ENCODE measurements around the gene NEAT1. TPM values are rescaled to one million over a fixed set of nuclear protein-coding genes. Genes with fewer than 3 reads are reported as not detected.

NEAT1 gene
- total RNA-seq, 1 donor from 2014 or later, result 229 TPM

DNA sequence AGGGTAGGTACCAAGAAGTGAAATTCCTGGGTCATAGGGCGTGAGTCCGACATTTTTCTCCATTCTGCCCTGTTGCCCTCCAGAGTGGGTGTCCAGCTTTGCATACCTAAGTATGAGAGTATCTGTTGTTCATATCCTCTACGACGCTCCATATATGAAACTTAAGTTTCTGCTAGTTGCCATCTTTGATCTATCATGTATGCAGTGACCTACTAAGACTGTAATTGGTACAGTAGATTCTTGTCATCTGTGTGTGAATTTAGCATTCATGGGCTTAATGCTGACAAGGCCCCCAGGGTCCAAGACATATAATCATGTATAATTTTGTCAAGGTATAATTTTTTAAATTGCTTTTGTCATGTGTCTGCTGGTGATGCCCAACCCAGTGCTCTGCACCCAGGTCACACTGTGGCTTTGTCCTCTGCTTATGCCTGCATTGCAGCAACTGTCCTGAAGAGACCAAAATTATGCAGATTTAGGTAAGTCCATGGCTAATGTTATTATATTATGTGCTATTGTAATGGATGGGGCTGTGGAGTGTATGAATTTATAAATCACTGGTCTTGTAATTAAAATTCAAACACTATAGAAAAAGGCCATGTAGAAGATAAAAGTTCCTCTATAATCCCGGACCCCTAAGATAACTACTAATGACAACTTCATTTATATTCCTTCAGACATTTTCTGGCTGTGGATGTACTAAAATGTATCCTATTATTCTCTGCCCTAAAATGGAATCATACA, 12.2 kb downstream of the NEAT1 start:
- Mint-ChIP-seq H3K27me3 (no peaks in the 10 kb centered on the region), H3K36me3 (peaks cover 36% of the 10 kb centered on the region), H3K27ac (peak overlapping the region; percentile 80), H3K9me3 (no peaks in the 10 kb centered on the region), H3K4me3 (no peak overlapping the region), H3K4me1 (ENCODE audit: unreplicated experiment) (peaks cover 30% of the 10 kb centered on the region)
- no peak for TF ChIP-seq CTCF (conservative IDR thresholded peaks at IDR 0.05)
- no peak for DNase-seq (ENCODE audit: extremely low spot score, unreplicated experiment)

DNA sequence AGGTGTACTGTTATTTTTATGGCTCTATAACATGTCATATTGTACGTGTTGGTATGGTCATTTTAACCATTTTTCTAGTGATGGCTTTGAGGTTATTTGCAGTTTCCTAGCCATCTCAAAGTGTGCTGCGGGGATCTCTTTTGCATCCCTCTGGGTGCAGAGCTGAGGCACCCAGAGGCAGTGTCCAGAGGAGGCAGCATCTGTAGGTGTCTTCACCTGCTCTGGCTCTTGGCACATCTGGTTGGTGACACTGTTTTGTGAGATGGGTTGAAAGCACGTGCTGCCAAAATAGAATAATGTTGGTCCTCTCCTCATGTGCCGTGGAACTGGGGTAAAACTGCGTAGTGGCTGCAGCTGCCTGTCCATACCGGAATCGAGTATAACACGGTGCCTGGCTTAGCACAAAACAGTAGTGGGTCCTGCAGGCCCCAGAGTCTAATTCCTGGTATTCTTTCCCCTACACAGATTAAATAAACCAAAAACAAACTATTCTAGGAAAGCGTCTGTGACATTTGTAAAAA, 12.9 kb downstream of the NEAT1 start:
- no peak overlapping the region for H3K4me3 Mint-ChIP-seq
- H3K4me1 Mint-ChIP-seq (ENCODE audit: unreplicated experiment), result peaks cover 24% of the 10 kb centered on the region
- no peak for TF ChIP-seq CTCF (conservative IDR thresholded peaks at IDR 0.05)
- peaks cover 36% of the 10 kb centered on the region for H3K36me3 Mint-ChIP-seq
- H3K9me3 Mint-ChIP-seq, result no peaks in the 10 kb centered on the region
- DNase-seq (ENCODE audit: extremely low spot score, unreplicated experiment), result no peak
- peak overlapping the region; percentile 26 for H3K27ac Mint-ChIP-seq
- no peaks in the 10 kb centered on the region for H3K27me3 Mint-ChIP-seq

DNA sequence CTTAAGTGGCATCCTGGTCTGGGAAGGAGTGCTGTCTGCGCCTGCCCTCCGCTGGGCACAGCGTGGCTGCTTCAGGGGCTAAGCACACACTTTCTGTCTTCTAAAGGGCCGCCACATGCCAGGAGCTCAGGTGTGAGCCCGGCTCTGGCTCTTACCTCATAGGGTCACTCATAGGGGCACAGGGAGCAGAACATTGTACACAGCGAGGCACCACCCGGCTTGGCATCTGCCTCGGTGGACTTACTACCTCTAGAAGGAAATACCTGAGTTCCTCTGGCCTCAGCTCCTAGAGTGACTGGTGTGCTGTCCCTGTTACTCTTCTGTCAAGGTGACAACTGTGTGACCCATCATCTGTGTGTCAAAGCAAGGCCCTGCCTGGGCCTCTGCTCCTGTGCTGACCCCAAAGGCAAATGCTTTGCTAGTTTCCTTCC, 13.4 kb downstream of the NEAT1 start:
- no peaks in the 10 kb centered on the region for H3K27me3 Mint-ChIP-seq
- no peak overlapping the region for H3K4me3 Mint-ChIP-seq
- H3K4me1 Mint-ChIP-seq (ENCODE audit: unreplicated experiment), result peaks cover 21% of the 10 kb centered on the region

DNA sequence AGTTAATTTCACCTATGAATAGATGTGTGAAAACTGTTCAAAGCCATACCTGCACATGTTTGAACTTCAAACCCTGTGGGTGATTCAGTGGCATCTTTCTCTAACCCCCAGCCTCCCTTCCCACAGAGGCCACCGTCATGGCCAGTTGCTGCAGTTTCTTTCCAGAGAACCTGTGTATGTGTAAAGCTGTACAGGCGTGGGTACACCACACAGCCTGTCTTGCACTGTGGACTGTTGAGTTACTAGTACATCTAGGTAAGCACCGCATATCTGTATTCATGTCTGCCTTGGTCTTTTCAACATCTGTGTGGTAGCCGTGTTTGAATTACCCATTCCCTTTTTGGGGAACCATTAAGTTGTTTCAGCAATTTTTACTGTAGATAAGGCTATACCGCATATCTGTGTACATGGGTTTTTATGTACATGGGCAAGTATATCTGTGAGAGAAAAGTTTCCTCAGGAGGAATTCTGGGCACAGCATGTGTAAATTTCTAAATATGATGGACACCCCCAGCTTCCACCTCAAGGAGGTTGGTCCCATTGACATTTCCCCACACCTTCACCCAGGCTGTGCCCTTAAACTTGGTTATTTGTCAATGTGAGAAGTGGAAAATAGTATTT, 13.9 kb downstream of the NEAT1 start:
- no peak for TF ChIP-seq CTCF (conservative IDR thresholded peaks at IDR 0.05)
- peak overlapping the region; percentile 40 for H3K27ac Mint-ChIP-seq
- no peaks in the 10 kb centered on the region for H3K9me3 Mint-ChIP-seq
- peaks cover 40% of the 10 kb centered on the region for H3K36me3 Mint-ChIP-seq
- DNase-seq (ENCODE audit: extremely low spot score, unreplicated experiment), result no peak
- H3K4me3 Mint-ChIP-seq, result no peak overlapping the region
- peaks cover 22% of the 10 kb centered on the region for H3K4me1 Mint-ChIP-seq (ENCODE audit: unreplicated experiment)
- H3K27me3 Mint-ChIP-seq, result no peaks in the 10 kb centered on the region

More for the DNA sequence above, 13.4 kb downstream of the NEAT1 start:
- no peaks in the 10 kb centered on the region for H3K9me3 Mint-ChIP-seq
- H3K27ac Mint-ChIP-seq, result peak overlapping the region; percentile 40
- DNase-seq (ENCODE audit: extremely low spot score, unreplicated experiment), result peak; percentile 52
- peaks cover 39% of the 10 kb centered on the region for H3K36me3 Mint-ChIP-seq
- no peak for TF ChIP-seq CTCF (conservative IDR thresholded peaks at IDR 0.05)

DNA sequence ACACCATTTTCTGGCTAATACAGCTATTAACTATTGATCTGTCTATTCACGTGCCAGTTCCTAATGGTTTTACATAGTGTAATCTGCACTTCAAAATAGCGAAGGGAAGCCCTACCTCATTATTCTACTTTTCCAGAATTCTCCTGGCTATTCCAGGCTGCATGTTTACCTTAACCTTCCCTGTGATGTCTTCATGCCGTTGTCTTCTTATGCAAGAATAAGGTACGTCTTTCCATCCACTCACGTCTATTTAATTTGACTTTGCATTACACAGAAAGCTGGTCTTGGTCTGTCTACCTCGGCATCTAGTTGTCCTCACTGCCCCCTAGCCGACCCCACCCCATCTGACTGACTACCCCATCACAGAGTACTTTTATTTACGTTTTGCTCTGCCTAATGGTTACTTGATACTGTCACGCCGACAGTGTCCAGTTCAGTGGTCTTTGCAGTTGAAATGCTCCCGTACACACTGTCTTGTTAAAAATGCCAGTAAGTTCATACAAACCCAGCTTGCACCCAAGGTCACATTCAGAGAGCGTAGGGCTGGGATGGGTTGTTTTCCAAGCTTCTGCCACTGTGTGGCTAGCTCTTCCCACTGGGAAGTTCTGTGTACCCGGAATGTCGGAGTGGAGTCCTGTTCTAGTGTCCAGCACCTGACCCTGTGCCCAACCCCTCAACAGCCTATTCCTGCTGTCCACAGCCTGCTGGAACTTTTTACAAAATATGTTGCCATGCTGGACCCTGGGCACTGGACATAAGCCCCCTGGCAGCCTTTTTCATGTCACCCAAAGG, 15.0 kb downstream of the NEAT1 start:
- no peak overlapping the region for H3K4me3 Mint-ChIP-seq
- peaks cover 22% of the 10 kb centered on the region for H3K4me1 Mint-ChIP-seq (ENCODE audit: unreplicated experiment)
- no peaks in the 10 kb centered on the region for H3K9me3 Mint-ChIP-seq
- no peak for DNase-seq (ENCODE audit: extremely low spot score, unreplicated experiment)
- peak overlapping the region; percentile 21 for H3K27ac Mint-ChIP-seq
- H3K36me3 Mint-ChIP-seq, result peaks cover 43% of the 10 kb centered on the region
- H3K27me3 Mint-ChIP-seq, result no peaks in the 10 kb centered on the region
- no peak for TF ChIP-seq CTCF (conservative IDR thresholded peaks at IDR 0.05)

All from type B pancreatic cell (in vitro differentiated cells).